Kidney capillary endothelial cell (primary cell): ENCODE data around the gene OVAAL.

Experiments used
- DNase-seq: peaks from one replicate; pipeline ENCODE4 v3.0.0-alpha.2; 2018; ENCODE audit warnings: low spot score

The OVAAL gene

GRCh38 chr1:180571060-180571831 is 12.5 kb downstream of the OVAAL start:
- DNase-seq = no peak

DNA sequence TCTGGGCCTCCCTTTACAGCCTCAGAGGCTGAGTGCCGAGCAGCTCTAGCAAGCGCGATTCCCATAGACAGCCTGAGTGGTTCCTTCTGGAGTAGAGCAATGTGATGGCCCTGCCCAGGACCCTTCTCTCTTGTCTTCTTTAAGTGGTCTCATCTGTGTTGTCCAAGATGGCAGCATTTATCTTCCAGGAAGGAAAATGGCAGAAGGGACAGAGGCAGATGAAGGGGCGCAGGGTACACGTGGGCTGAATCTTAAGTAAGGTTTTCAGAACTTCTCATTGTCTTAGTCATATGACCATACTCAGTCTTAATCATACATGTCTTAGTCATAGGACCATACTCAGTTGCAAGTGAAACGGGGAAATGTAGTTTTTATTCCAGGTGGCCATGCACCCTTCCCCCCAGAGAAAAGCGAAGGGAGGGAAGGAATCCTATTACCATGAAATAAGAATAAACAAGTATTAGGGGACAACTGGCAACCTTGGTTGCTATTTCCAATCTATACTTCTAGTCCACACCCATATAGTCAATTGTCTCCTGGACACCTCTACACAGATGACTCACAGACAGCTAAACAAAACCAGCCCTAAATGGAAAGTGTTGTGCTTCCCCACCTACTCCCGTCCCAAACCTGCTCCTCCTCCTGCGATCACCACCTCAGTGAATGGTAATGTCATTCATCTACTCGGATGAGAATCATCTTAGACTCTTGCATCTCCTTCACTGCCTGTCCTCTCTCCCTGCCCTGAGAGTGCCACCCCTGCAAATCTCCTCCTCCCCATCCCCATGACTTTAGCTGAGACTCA is 13.3 kb downstream of the OVAAL start:
- DNase-seq = no peak

GRCh38 chr1:180572760-180573159 is 14.0 kb downstream of the OVAAL start:
- DNase-seq = no peak

DNA sequence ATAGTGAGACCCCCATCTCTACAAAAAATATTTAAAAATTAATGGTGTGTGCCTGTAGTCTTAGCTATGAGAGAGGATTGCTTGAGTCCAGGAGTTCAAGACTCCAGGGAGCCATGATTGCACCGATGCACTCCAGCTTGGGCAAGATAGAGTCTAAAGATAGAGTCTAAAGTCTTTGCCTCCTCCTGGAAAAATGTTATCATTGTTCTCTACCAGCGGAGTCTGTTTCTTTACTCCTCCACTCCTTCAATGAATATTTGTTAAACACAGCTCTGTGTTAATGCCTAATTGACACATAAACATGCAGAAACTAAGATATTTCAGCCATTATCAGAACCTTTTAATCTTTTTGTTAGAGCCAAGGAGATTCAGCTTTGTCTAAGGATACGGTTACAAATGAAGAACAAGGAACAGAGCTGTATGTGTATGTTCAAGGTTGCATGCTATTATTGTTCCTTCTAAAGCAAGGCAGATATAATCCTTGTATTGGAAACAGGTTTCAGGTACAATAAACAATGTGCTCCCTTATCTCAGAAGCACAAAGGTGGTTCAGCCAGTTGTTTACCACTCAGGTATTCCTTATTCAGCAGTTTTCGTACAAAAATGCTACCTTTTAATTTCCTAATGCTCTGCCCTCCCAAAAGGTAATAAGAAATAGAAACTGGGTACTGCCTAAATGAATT is 15.4 kb downstream of the OVAAL start:
- no peak for DNase-seq

DNA sequence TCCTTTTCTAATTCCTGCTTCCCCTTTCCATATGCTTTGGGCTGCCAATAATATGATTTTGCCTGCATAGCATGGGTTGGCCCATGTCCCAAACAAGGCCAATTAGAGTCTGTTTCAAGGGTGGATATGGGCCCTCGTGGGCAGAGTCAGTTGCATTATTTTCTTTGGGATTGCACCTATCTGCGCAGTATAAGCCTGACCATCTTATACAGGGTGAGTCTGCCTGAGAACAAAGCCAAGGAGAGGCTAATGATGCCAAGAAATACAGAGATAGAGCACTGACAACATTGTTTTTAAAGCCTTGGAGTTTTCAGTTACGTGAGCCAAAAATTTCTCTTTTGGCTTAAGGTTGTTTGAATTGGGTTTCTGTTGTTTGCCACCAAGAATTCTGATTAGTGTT is 18.6 kb downstream of the OVAAL start:
- DNase-seq = no peak

GRCh38 chr1:180579961-180580611 is 21.3 kb downstream of the OVAAL start:
- DNase-seq = no peak

DNA sequence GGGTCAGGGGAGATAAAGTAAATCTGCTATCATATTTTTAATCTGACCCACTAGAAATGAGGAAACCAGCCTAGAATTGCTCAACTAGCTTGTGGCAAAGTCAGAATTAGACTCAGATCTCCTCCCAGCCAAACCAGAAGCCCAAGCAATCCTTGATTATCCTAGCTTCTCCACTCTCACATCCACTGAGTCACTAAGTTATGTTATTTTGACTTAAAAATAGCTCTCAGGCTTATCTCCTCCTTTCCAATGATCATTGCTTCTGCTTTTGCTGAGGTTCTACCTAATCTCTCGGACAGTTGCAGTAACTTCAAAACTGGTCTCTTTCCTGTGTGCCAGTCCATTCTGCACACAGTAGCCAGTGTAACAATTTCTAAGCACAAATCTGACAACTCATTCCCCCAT is 22.9 kb downstream of the OVAAL start:
- no peak for DNase-seq

DNA sequence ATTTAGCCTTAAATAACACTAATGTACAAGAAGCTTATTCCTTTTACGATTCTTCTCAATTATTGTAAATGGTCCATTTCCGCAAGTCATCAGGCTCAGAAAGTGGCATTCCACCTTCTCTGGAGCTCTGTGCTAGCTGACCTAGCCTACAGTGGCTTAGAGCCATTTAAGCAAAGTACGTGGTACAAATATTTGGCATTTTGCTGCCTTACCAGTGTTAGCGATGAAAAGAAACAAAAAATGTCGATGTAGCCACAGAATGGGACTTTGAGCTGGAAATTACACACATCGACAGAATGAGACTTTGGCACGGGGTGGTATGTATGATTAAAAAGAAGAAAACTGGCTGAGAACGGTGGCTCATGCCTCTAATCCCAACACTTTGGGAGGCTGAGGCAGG is 26.1 kb downstream of the OVAAL start:
- no peak for DNase-seq

DNA sequence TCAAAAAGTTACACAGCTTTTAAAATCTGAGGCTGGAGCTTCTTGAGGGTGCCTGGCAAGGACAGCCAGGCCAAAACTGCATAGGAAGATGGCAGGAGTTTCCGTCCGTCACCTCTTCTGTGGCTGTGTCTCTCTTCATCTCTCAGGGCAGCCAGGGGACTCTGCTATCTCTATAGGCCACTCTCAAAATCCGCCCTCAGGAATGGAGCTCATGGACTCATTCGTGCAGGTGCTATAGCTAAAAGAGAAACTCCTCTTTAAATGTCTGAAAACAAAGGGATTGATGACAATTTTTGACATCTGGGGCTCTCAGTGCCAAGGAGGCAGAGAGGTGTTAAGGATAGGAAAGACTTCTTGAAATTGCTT is 27.2 kb downstream of the OVAAL start:
- DNase-seq = no peak

- no peak for DNase-seq
Observed at GRCh38 chr1:180586671-180587155, 27.9 kb downstream of the OVAAL start.

- no peak for DNase-seq
Observed at GRCh38 chr1:180588121-180588520, 29.4 kb downstream of the OVAAL start.

DNA sequence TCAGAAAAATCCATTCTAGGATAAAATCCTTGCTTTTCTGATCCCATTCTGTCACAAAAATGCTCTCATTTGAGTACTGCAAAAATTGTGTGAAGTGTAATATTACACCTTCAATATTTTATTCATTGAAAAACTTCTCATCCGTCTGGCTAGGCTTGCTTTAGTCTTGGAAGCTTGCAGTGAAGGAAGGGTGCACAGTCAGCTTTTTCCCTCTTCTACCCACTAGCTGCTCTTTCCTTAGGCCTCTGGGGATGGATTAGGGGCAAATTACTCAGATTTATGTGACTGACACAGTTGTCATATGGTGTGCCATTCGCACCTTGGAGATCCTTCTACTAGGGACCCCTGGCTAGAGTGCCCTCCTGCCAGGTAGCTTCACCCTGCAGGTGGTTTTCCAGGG is 32.1 kb downstream of the OVAAL start:
- DNase-seq = no peak

DNA sequence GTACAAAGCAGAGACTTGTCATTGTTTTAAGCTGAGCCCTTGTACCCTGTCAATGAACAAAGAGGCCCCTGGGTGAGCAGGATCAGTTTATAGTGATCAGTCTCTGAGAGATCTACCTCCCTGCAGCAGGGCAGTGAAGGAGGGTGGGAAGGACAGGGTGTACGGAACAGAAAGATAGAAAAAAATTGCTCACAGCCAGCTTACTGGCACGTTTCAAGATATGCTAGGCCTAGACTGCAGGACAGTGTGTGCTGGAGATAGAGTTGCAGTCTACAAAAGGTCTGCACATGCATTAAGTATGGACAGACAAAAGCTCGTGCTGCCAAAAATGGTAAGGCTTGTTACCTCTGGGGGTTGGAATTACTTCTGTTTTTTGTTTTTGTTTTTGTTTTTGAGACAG is 34.6 kb downstream of the OVAAL start:
- no peak for DNase-seq

DNA sequence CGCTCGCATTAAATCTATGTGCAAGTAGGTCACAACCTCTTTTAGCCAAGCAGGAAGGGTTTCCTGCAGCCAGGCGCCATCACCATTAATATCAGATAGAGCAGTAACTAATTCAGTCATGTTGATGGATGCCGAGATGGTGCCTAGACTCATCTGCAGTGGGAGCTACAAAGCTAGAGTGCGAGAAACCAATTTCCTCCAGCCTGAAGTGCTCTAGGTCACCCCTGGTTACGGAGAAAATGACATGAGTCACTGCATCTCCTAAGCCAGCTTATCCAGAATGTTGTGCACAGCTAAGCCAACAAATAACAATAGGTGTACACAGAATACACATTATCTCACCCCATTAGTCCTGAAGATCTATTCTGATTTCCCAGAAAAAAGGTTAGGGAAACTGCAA is 36.0 kb downstream of the OVAAL start:
- DNase-seq = peak; percentile 52

- no peak for DNase-seq
Observed at GRCh38 chr1:180595966-180596365, 37.2 kb downstream of the OVAAL start.

GRCh38 chr1:180597520-180597919 is 38.8 kb downstream of the OVAAL start:
- DNase-seq = no peak

DNA sequence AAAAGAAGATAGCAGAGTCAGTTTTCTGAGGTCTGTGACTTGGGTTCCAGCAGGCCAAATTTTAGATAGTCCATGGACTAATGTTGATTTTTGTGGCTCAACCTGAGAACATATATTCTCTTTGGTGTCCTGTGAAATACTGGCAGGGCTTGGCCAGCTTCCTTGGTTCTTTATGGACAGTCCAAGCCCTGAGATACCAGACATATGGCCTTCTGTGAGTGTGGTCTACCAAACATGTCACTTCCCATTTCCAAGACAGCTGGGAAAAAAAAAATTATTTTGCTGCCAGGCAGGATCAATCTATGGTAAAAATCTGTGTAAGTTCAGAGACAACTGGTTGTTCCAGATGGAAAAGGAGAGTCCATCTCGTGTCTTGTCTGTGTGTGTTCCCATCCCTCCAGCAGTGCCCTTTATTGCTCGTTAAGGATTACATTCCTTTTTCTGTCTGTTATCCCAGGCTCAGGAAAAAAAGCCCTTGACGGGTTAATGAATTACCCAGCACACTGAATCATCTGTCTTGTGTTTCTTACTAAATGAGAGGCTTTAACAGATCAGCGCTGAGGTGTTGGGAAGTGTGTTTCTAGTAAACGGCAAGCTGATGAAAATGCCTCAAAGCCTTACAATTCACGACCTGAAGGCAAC is 39.7 kb downstream of the OVAAL start:
- no peak for DNase-seq

- DNase-seq = no peak
Observed at GRCh38 chr1:180600343-180600742, 41.6 kb downstream of the OVAAL start.

- DNase-seq = no peak
Observed at GRCh38 chr1:180601512-180601911, 42.7 kb downstream of the OVAAL start.

- DNase-seq = no peak
Observed at GRCh38 chr1:180603223-180603849, 44.6 kb downstream of the OVAAL start.

- DNase-seq = no peak
Observed at GRCh38 chr1:180603850-180604226, 45.1 kb downstream of the OVAAL start.
